Colon (tissue), 2 donors: ENCODE data around the gene TSPAN9.

Source experiments
- FAIRE-seq: peaks from 2 replicates; lab custom pipeline; 2012; peaks lifted over from hg19 to GRCh38; lab: Jason Lieb, UNC
- donor health status: control.
- donor health status: control.

The TSPAN9 gene

DNA sequence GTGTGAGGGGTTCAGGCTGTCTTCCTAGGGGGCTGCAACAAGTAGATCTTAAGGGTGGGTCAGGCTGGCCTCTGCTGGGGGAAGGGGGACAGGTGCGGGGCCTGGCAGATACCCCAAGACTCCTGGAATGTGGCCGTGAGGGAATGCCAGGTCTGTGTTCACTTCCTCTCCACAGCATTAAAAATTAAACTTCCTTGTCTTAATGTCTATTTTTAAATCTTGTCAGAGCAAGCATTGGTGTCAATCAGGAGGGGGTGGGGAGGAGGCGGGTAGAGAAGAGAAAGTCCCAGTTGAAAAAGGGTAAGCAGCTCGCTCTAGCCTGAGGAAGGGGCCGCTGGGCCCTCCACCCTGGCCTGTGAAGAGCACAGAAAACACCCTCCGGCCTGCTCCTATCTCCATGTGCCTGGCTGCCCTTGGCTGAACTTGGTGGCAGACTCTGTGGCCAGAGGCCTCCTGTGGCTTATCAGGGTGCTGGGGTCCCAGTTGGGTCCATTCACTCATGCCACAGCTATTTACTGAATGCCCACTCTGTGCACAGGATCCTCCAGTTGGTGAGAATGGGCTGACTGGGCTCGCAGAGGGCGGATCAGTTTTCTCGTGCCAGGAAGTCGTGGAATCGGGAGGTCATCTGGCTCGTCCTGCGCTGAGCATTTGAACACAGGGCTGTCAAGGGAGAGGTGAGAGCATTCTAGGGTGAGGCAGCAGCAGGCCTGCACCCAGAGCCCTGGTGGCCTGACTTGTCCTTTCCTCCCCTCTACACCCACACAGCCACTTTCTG, 128.8 kb downstream of the TSPAN9 start:
- FAIRE-seq: no peak

DNA sequence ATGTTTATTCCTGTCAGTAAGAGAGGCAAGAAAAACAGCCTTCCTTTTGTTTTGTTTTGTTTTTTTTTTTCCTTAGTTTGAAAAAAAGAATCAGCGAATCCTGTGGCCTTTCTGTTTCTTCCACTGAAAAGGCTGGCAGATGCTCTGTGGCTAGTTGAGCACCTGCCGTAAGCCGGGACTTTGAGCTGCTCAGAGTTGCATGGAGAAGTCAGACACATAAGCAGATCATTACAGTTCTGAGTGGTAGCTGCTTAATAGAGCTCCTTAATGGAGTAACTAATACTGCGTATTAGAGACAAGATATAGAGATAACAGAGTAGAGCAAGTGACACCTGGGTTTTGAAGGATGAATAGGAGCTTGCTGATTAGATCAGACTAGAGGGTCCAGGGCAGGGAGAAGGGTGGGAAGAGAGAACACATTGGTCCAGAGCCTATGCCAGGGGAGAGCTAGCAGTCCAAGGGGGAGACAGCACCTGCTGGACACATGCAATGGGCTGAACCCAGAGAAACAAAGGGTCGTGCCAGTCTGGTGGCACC, 129.4 kb downstream of the TSPAN9 start:
- no peak for FAIRE-seq

DNA sequence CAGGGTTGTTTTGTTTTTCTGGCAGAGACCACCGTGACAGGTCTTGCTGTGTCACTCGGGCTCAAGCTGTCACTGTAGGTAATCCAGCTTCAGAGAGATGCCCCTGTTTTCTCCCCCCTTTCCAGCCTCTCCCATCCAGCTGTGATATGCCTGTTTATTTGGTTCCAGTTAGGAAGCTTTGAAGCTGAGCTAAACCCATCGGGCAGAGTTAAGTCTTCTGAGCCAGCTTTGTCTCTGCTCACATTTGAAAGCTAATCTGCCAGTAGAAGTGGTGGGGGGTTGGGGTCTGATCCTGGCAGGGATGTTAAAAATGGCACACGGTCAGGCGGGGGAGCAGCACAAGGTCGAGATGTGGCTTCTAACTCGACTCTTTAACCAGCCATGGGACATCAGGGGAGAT, 130.0 kb downstream of the TSPAN9 start:
- FAIRE-seq: no peak

DNA sequence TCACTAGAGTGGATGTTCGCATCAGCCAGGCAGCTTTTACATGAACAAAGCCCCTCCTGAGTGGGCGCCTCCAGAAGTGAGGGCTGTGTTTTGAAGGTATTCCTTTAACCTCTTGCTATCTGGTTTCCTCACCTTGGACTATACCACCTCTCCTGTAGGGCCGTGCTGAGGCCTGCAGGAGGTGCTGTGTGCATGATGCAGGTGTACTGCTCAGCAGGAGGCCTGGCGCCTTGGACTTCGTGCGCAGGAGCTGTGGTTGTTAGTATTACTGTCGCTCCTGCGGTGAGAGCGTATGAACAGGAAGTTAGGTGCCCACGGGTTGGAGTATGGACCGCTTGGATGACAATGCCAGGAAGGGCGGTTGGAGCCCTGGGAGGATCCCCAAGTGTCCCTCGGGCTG, 130.7 kb downstream of the TSPAN9 start:
- no peak for FAIRE-seq

DNA sequence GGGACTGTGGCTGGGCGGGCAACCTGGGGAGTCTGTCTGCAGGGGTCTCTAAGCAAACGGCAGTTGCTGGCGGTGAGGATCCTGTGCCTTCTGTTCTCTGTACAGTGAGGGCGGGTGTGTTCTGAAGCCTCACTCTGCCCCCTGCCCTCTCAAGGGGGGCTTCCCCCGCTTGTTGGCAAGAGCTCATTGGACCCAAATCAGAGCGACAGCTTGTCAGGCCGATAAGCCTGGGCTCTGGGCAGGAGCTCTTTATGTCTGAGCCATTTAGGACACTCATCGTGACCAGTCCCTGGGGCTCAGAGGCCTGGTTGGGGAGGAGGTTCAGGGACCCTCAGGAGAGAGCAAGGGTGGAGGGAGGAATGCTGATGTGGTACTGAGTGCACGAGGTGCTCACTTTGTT, 136.0 kb downstream of the TSPAN9 start:
- no peak for FAIRE-seq

DNA sequence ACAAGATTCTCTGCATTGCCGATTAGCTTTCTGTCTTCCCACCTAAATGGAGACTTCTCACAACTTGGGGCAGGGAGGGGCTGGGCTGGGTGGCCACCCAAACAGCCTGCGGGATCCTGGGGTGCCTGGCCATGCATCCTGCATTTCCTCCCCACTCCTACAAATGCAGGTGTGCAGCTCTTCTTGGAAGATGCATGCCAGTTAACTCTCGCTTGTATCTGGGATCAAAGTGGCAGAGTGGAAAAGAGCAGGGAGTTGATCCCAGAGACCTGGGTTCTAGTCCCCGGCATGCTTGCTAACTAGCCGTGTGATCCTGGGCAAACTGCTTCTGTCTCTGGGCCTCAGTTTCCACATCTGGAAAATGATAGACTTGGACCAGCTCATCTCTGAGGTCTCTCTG, 136.6 kb downstream of the TSPAN9 start:
- no peak for FAIRE-seq

DNA sequence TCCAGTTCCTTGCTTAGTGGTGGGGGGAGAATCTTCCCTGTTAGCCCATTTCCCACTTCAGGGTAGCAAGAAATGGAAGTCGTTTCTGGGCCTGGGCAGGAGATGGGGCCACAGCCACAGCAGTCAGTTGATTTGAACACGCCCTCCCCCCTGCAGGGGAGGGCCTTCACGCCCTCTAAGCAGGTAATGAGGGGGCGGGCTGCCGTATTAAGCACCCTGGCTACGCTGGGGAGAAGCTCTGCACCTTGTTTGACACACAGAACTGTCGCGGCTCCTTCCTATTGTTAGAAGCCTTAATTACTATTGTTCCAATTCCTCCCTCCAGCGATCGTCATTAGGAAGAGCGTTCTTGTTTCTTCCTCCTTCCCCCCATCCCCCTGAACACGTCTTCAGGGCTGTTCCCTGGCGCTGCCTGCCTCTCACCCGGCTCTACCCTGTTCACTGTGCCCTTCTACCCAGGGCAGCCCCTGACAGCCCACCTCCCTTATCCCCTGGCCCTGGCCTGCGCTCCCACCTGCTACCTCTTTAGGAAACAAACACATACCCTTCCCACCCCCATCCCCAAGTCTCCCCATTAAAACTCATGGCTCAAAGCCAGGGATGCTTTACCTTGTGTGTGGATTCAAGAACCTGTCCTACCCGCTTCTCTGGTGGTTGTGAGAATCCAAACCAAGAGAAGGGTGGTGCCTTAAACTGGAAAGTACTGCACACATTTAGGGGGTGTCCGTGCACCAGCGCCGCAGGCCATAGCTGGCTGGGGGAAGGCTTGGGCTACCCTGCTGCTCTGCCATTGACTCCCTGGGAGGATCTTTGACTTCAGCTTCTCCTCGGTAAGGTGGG, 137.6 kb downstream of the TSPAN9 start:
- FAIRE-seq: no peak

DNA sequence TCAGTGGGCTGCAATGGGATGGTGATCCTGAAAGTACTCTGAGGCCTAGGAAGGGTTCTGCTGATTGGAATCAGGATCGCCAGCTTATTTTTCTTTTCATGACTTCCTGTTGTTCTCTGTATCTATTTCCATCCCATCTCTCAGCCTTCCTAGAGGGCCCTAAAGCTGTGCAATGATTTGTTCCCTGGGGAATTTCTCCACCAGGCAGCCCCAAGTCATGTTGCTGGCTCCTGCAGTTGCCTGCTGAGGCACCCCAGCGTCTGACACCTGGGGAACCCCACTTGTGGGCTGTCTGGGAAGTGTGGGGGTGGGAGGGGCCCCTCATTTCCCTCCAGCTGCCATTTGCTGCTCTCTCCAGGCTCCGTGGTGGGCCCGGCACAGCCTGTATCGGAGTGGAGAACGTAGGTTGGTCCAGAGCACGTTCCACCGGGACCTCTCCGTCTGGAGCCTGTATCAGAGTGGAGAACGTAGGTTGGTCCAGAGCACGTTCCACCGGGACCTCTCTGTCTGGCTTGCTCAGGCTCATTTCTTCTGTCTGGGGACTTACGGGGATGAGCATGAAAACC, 138.3 kb downstream of the TSPAN9 start:
- no peak for FAIRE-seq

DNA sequence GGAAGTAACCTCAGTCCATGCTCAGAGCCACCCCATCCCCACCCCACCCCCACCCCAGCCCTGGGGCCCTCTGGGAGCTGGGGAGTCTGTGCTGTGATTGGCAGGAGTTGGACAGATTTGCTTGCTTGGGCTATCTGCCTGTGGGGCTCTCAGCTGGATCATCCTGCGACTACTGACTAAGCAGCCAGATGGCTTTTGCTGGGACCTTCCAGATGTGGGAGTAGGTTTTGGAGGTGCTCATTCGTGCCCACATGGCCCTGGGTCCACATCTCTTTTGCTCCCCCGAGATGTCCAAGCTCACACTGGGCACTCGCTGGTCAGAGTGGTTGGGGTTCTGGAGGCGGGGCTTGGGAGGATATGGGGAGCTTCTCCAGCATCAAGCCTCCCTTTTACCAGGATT, 138.9 kb downstream of the TSPAN9 start:
- FAIRE-seq: no peak

DNA sequence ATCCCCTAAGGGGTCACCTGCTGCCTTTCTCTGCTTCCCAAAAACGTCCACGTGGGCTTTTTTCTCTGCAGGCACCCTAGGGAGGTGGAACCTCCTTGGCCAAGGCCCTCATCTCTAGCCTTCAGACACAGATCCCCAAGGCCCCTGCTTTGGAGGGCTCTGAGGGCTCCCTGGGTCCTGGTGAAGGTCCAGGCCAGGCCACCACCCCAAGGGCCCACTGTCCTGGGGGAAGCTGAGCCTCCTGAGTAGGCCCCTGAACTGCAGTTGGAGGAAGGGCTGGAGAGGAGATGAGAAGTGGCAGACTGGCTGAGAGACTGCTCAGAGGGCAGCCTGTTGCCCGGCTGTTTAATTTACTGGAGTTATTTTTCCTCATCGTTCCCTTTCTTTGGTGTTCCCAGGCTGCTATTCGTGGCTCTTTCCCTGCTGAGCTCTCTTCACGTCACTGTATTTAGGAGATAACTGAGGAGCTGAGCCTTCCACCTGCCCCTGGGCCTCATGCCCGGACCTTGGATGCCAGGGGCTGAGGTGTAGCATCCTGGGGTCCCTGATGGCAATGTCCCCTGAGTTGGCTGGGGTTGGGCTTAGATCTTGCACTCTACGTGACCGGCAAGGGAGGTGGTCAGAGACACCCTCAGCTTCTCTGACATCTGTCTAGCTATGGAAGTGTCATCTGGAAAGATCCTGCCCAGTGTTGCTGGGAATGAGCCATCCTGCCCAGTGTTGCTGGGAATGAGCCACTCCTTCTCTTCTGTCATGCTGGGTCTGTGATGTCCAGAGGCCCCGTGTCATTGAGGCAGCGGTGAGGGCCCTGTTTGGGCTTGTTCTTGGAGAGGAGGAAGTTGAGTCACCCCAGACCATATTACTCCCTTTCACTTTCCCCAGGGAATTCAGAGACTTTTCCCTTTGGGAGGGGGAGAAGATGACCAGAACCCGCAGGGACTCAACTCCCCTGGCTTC, 139.8 kb downstream of the TSPAN9 start:
- no peak for FAIRE-seq

DNA sequence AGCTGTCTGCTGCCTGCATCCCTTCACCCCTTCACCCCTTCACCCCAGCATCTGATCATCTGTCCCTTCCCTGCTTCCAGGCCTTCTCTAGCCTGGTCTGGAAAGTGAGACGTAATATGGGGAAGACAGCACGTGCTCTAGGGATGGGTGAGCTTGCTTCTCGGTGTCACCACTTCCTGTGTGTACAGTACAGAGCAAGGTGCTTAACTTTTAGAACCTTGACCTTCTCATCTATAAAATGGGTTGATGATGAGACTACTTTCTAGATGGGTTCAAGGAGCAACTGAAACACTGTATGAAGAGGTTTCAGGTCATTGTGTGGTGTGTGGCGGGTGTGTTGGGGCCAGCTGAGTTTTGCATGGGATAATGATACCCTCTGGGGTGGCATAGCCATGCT, 140.5 kb downstream of the TSPAN9 start:
- FAIRE-seq: no peak

DNA sequence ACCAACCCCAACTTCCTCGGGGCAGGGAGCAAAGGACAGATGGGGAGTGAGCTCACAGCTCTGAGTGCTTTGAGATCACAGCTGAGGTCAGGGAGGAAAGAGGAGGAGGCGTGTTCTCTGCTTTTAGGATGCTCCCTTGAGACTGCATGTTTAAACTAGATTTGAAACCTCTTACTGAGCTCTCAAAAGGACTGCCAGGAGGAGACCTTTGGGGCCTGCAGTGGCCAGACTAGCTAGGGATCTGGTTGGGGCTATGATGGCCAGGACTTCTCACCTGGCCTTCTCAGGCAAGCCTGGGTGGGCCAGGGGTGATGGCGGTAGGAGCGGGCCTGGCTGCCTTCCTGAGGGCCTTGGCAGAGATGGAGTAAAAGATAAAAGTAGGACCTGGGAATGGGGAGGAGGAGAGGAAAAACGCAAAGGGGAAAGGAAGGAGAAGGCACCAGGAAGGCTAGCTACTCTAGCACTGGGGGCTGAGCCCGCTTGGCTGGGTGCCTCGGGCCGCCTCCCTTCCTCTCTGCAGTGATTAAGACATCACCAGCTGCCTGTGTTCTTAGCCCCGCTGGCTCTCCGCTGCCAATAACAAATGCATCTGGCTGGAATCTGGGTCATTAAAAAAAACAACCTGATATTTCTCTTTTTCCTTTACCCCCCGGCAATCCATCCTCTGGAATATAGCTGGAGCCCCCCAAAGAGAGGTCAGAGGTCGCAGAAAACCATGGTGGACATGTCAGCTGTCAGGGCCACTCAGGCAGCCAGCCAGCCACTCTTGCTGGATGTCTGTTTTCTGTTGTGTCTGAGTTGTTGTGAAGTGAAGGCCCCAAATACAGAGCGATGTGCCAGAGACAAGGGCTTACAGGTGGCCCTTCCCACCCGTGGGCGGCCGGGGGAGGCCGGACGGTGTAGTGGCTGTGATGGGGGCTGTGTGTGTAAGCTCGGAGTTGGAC, 141.3 kb downstream of the TSPAN9 start:
- FAIRE-seq: no peak

DNA sequence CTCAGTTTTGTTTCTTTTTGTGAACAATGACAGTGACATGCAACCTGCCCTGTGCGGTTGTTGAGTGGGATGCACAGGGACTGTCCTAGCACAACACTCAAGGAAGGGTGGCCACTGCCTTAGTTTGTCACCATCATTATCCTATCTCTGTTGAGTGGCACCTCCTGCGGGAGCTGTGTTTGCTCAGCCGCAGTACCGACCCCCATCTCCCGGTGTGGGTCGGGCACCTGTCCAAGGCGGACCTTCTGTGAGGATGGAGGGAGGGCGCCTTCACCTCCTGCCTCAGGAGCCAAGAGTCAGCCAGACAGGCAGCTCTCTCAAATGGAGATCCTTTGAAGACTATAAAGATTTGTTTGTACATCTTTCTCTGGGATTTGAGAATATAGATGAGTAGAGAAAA, 142.1 kb downstream of the TSPAN9 start:
- FAIRE-seq: no peak

DNA sequence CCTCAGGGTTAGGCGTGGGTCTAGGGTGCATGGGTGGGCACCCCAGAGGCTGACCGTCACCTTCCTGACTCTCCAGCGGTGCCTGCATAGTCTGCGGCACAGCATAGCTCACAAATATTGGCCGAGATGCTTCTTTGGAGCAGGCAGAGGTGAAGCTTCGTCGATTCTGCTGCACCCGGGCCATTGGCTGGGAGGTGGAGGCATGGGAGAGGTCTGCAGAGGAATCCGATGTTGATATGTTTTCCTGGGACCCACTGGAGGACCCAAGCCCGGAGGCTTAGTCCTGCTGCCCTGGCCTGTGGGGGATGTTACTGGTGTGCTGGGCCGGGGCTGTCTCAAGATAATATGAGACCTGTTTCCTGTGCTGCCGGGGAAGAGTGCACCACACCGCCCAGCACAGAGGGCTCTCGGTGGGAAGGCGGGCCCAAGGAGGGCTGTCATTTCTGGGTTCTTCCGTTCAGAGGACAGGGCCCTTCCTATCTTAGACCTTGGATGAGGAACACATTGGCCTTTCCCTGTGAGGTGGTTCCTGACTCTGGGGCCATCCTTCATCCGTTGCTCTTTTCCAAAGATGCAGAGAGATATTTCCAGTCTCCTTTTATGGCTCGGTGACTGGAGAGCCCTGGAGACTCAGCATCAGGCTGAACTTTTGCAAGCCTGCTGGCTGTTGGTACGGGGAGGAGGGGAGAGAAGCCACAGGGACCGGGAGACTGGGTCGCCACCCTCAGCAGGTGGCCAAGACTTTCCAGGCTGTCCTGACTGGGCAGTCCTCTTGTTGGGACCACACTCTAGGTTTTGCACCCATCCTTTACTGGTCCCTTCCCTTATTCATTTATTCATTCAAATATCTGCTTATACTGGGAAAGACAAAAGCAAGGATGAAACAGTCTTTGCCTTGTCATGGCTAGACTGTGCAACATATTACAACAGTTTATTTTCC, 143.5 kb downstream of the TSPAN9 start:
- no peak for FAIRE-seq

DNA sequence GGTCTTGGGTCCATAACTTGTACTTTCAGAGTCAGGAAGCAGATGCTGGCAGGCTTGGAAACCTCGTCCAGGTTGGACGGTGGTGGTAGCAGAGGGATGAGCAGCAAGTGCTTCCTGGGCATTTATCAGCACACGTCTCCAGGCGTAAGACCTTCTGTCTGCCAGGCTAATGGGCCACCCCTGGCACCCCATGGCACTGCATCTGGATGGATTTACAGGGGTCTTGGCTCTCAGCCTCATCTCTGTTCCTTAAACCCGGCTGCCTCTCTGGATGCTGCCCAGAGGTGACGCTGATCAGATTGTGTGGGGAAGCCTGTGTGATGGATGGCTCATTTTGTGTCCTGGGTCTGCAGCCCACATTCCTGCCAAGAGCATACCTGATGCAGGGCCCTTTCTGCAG, 145.1 kb downstream of the TSPAN9 start:
- FAIRE-seq: no peak

DNA sequence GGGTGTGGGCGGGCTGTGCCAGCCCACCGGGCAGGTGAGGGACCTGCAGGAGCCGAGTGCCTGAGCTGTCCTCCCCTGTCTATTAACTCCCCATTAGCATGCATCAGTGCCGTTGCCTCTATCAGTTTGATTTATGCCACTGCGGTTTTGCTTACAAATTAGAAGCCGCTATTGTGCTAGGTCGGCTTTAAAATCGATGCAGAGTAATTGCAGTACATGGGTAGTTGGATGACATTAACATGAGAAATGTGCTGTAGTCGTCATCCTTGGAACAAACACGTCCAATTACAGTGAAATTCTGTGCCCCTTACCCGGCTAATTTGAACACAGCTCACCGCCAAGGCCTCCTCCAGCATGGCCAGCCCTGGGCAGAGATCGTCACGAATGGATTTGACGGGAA, 145.8 kb downstream of the TSPAN9 start:
- FAIRE-seq: no peak

DNA sequence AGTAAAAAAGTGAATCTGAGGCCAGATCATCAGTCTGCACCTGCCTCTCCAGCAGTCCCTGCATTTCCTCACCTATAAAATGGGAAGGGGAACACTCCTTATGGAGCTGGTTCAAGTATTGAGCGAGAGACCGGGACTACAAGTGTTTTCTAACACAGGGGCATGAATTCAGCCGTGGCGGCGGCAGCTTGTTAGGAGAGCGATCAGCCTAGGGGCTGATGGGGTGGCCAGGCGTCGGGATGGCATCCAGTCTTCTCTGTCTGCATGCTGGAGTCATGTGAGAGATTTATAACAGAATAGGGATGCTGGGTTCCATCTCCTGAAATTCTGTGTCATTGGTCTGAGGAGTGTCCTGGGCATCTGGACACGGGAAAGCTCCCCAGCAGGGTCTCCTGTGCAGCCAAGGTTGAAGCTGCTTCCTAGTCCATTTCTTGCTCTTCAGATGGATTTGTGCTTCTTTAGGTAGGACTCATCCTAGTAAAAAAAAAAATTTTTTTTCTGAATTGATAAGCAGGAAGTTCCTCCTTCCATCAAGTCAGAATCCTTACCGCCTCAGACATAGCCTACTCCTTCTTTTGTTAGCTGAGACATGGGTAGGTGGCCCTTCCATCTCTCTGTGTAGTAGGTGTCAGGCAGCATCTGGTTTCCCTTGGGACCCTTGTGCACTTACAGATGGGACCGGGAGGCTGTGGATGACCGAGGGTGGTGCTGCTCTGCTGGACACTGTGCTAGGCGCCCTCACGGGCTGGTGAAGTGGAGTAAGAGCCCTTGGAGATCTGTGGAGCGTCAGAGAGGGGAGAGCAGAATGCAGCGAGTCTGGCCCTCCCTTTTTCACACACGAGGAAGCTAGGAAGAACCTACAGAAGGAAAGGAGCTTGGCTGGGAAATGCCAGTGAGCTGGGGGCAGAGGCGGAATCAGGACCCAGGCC, 146.7 kb downstream of the TSPAN9 start:
- FAIRE-seq: no peak

DNA sequence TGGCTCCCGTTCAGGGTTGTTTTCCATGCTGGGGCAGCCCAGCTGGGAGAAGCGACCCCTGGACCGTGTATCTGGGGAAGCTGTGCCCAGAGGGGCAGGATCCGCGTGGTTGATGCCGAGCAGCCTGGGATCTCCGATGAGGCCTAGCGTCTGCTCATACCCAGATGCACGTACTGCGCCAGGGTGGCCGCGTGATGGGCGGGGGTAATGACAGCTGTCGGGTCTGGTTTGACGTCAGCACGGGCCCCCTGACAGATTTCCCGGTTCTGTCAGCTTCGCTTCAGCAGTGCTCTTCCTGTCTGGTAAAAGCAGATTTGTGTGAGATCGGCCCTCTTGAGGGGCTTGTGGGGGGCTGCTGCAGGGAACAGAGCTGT, 147.3 kb downstream of the TSPAN9 start:
- no peak for FAIRE-seq
